Activated T-cell treated with anti-CD3 and anti-CD28 coated beads for 24 hours (primary cell): ENCODE data around the gene DOCK8.
"Not testable (repeated sequence)": the region's sequence is repeated elsewhere in the genome, so short reads cannot be mapped to it uniquely, and the experiment has no call there.

Experiments used
- DNase-seq: peaks from one replicate; pipeline ENCODE4 v3.0.0-alpha.2; 2020; ENCODE audit warnings: low read depth

DOCK8 gene

DNA sequence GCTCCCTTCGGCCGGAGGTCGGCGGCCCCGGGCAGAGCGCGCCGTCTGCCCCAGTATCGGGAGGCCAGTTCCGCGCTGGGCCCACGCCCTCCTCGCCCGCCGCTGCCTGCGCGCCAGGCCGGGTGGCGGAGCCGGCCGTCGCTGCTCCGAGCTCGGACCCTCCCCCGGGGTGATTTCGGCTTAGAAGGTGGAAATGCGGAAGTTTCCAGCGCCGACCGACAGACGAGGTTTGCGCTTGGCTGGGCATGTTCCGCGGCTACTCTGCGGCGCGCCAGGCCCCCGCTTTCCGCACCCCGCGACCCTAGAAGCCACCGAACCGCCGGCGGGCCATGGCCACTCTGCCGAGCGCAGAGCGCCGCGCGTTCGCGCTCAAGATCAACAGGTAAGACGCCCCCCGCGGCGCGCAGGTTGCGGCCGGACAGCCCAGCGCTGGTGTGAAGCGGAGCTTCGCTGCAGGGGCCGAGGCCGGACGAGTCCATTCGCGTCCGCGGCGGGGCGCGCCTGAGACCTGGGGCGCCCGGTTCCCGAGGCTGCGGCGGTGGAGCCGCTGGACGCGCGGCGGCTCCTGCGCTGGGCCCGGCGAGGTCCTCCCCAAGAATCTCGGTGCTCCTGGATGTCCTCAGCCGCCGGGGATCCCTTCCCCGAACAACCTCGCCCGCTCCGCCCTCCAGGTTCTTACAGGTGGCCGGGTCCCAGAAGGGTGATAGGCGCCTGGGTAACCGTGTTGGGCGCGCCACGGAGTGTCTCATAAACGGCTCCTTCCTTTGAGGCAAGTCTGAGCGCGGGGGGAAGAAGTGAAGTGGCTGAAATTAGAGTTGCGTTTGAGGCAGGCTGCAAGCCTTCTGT is at the start of gene DOCK8:
Gene DOCK8, plus strand, starts transcription at position 218 of the 846 bp plus-strand sequence. Its CDS starts 112 bp downstream, at position 330.
- DNase-seq: peak; percentile 27

DNA sequence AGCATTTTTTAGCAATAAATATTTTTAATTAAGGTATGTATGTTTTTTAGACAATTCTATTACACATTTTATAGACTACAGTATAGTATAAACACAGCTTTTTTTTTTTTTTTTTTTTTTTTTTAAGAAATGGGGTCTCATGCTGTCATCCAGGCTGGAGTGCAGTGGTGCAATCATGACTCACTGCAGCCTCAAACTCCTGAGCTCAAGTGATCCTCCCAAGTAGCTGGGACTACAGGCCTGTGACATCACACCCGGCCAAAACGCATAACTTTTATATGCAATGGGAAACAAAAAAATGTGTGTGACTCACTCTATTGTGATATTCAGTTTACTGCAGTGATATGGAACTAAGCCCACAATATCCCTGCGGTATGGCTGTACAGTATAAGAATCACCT is 44.9 kb upstream of the DOCK8 start:
- not testable (repeated sequence) for DNase-seq

DNA sequence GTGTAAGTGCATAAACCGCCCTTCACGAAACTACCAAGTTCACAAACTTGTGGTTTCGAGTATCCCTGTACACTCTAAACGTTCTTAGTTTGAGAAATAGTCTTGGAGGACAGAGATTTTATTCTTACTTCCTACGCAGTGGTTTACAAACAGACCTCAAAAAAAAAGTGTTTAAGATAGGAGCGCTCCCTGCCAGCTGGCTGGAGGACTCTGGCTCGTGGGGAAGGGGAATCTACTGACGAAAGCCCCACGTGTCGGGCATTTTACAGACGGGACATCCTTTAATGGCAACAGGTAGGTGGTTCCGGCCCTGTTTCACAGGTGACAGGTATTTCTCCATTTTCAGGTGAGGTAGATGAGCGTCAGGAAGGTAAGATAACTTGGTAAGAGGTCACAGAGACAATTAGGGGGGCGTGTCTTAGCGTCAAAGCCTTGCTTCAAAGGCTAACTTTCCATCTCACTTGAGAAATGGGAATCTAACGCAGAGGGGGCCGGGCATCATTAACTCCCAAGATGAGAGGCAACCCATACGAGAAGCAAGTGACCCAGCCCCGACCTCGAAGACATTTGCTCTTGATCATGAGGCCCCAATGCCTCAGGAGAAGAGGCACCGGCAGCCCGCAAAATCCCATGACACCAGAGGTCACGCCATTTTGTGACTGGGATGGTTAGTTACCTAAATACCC is 36.4 kb upstream of the DOCK8 start:
- not testable (repeated sequence) for DNase-seq

DNA sequence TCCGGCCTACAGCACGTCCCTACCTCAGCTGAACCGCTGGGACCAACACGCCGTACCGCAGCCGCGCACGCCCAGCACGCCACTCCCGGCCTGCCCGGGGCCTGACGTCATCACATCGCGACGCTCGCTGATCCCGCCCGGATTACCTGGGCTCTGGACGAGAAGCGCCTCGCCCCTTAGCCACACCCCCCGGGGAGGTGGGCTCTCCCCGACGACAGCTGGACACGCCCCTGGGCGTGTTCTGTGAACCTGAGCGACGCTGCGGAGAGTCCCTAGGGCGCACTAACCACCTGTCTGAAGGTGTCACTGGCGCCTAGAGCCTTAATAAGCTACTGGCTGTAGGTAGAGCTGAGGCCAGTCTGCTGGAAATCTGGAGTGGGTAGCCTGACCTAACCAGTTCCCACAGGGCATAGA is 35.7 kb upstream of the DOCK8 start, which contains the start of gene ZNG1A:
Gene ZNG1A, minus strand, starts transcription at position 87 of the 414 bp plus-strand sequence. CDS start 87 bp downstream, outside the sequence.
- DNase-seq: peak; percentile 69

DNA sequence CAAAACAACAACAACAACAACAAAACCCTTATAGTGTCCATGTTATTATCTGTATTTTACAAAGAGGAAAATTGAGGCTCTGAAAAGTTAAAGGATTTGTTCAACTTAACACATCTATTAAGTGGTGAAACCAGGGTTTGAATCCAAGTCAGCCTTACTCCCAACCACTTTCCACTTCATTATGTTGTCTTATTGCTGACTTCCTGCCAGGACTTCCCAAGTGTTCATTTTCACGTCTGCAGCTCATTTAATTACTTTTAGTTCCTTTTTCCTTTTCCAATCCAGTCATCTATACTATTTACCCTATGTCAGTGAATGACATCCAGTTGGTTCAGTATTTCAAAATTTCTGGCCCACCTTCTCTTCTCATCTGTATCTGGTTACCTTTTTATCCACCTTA is 15.1 kb upstream of the DOCK8 start:
- DNase-seq: not testable (repeated sequence)

DNA sequence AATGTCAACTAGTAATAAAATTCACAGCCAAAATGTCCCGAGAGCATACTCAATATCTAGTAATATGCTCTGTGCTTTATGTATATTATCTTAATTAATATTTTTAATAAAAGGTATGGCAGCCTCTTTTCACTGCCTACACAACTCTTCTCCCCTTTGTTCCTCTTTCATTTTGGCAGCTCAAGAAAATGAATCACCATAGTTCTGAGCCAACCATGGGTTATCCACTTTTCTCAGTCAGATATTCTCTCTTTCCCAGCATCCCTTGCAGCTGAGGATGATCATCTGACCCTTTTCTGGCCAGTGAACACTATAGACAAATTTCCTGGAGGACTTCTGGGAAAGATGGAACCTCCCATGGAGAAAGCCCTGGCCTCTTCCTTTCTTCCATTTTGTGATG is 8.2 kb upstream of the DOCK8 start:
- DNase-seq: no peak

DNA sequence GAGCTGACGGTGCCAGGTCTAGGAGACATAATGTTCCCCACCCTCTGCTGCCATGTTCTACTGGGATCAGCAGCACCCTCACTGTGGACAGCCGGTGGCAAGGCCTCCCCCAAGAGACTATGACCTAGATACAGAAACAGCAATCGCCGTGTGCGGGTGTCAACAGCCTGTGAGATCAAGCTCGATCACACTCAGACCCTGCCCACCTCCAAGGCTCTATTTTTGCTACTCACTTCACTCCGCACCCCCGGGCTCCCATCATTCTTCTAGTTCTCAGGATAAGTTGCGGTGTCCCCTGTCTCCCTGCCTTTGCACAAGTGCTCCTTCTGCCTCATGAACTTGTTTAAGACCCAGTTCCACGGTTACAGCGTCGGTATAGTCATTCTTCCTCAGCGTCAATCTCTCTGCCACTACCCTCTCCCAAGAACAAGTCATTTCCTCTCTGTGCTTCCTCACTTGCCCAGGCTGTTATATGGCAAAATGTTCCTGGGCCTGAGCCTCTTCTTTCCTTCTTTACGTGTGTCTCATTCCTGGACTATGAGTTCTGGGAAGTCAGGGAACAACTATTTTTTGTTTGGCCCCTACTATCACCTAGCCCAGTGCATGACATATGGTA is 5.4 kb upstream of the DOCK8 start:
- DNase-seq: no peak

DNA sequence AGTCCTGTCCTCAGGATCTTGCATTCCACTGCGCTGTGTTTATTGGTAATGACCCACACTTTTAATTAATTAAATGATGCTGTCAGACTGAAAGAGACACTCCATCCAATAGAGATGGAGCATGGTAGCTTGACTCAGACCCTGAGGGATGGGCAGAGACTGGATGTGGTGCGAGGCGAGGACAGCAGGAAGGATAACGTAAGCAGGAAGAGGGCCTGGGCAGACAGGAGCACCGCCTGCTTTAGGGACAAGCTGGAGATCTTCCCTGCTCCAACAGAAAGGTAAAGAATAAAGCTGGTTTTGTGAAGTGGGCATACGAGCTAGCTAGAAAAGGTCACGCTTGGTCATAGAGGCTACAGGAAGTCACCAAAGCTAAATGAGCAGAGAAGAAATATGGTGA is 3.6 kb upstream of the DOCK8 start:
- no peak for DNase-seq

DNA sequence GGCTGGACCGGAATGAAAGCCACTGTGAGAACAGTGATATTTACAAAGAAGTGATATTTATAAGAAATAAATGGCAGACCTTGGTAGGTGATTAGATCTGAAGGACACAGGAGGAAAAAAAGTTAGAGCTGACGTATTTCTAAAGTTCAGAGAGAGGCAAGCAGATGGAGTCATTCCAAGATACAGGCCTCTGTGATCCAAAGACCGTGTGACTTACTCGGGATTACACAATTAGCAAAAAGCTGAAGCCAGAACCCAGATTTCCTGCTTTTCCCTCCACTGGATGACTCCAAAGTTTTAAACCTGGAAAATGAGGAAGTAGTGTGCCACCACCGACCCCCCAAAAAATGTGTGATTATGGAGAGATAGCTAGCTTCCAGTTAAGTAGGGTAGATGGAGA is 3.1 kb upstream of the DOCK8 start:
- no peak for DNase-seq

DNA sequence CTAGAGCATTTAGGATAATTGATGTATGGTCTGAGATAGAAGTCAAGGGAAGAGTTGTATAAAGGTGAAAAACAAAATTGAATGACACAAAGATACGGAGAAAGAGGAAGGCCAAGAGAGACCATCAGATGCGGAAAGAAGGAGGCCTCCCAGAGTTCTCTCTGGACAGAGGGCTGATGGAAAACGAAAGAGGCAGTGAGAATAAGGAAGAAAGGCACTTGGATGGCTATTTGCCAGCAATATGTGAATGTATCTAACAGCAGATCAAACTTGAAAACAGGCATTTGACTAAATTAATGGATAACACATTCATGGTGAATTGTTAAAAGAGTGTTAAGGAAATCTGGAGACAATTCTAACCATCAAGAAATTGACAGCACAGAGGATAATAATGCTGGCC is 2.4 kb upstream of the DOCK8 start:
- DNase-seq: no peak

DNA sequence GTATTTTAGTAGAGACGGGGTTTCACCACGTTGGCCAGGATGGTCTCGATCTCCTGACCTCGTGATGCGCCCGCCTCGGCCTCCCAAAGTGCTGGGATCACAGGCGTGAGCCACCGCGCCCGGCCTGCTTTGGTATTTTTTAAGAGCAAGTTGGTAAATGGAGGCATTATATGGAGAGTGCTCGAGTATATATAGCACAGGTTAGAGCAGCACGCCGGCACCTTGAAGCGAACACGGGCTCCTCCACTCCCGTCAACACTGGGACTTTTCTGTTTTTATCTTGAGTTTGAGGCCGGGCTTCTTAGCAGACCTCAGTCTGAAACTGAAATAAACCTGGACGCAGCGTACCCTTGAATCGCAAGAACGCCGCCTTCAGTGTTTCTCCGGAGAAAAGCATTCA is 764 bp upstream of the DOCK8 start:
- not testable (repeated sequence) for DNase-seq

DNA sequence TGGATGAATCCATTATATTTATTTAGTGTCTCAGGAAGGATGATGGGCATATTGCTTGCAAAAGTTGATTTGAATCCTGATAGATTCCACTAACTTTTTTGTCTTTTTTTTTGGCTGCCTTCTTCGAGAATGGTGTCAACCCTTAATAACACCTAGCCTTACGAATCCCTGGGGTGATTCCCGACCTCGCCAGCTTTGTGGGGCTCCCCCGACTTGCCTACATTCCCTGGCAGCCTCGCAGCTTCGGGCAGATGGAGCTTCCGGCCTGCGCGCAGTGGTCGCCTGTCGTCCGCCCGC is 366 bp upstream of the DOCK8 start:
- DNase-seq: no peak

DNA sequence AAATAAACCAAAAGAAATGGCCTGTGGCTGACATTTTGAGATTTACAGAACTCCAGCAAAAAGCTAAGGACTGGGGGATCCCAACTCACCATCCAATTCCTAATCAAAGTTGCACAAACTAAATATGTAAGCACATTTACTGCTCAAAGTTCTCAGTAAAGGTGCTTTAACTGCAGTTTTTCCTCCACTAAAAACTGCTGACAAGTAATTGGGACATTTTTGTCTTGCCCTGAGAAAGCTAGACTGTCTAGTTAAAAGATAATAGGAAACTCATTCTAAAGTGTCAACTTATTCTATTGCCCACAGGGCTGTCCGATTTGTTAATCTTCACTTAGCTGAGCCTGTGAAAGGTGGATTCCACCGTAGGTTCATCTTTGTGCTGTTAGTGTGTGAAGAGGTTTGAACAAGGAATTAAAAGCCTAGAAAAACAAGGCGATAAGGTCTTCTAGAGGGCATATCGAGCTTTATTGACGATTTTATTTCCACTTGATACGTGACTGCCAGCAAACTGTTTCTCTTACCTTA is 1.0 kb downstream of the DOCK8 start:
- DNase-seq: no peak

DNA sequence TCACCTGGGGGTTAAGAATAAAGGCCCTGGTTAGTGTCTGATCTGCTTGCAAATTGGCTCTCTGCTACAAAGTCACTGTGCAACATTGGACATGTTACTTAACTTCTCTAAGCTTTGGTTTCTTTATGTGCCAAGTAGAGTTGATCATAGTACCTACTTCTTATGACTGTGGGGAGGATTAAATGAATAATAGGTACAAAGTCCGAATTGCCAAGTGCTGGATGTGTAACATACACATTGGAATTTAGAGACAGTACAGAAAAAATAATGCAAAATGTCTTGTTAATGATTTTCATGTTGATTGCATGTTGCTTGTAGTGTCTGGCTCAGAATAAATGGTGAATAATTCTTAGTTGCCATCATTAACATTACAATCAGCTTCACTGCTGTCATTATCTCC is 2.2 kb downstream of the DOCK8 start:
- no peak for DNase-seq

DNA sequence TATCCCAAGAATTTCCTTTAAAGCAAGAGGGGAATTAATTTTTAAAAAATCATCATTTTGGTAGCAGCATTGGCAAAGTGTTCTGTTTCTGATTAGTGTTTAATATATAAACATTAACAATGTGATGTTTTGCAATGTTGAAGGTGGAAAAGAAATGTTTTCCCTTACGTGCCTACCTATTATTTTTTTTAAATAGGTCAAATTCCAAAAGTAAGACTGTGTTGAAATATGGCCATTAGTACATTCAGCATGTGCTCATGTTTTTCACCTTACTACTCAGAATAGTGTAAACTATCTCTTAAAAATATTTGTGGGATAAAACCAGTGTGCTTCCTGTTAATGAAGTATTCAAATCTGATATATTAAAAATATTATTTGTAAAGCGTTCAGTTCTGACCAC is 3.3 kb downstream of the DOCK8 start:
- no peak for DNase-seq

DNA sequence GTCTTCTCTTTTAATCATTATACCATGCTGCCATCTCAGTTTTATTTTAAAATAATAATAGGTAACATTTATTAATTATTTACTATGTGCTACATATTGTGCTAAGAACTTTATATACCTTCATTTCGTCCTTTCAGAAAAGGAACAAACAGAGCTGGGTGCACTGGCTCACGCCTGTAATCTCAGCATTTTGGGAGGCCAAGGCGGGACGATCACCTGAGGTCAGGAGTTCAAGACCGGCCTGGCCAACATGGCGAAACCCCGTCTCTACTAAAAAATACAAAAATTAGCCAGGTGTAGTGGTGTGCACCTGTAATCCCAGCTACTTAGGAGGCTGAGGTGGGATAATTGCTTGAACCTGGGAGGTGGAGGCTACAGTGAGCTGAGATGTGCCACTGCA is 4.4 kb downstream of the DOCK8 start:
- not testable (repeated sequence) for DNase-seq

DNA sequence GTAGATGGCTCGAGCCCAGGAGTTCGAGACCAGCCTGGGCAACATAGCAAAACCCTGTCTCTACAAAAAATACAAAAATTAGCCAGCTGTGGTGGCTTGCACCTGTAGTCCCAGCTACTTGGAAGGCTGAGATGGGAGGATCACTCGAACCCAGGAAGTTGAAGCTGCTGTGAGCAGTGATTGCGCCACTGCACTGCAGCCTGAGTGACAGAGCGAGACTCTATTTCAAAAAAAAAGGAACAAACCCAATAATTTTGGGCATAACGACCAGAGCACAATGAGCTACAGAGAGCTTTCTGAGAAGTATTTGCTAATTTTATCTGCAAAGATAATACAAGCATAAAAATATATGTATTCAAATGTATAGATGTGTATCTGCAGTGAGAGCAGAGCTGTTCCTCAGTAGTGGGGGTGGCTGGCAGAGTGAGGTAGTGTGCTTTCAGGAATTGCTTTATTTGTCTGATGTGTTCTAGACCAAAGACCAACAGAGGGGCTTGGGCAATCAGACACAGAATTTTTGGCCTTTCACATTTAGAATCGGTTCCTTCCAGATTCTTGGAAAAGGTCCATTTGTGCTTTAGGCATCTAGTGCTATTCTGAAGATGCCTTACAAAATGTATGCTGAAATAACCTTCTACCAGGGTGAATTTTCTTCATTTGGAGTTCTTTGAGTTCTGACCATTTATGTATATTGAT is 5.2 kb downstream of the DOCK8 start:
- no peak for DNase-seq

DNA sequence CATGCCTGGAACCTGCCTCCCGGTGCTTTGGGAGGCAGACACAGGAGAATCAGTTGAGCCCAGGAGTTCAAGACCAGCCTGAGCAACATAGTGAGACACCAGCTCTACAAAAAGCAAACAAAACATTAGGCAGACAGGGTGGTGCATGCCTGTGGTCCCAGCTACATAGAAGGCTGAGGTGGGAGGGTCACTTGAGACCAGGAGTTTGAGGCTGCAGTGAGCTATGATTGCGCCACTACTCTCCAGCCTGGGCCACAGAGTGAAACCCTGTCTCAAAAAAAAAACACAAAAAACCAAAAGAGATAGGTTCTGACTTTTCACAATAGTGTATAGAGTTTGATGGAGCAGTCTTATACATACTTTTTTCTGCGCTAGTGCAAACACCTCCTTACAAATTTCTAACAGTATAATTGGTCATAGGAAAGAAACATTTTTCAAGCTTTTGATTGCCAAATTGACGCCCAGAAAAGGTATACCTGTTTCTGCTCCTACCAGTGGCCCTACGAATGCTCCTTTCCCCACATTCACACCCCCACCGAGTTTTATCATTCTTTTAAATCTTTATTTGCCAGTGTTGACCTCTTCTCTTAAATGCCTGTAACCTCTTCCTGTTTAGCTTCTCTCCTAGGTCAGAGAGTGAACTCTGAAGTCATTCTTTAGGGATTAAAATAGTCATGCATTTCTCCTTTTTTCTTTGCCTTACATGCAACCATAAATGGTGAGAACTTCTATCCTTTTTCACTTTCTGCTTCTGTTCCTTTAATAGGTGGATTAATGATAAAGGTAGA is 7.5 kb downstream of the DOCK8 start:
- DNase-seq: no peak

DNA sequence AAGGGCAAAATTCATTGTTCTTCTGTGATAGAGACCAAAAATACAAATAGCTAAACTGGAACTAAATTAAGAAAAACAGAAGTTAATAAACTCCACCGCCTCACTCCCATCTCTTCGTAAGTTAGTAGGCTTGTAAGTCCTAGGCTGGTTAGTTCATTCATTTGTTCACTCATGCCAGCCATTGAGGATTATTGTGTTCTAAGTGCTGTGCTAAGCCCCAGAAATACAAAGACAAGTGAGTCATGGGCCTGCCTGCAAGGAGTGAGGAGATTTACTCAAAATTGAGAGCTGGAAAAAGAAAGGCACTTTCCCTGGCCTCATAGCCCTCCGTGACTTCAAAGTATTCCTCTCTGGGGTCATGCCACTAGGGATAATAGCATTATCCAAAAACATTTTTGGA is 8.5 kb downstream of the DOCK8 start:
- no peak for DNase-seq

DNA sequence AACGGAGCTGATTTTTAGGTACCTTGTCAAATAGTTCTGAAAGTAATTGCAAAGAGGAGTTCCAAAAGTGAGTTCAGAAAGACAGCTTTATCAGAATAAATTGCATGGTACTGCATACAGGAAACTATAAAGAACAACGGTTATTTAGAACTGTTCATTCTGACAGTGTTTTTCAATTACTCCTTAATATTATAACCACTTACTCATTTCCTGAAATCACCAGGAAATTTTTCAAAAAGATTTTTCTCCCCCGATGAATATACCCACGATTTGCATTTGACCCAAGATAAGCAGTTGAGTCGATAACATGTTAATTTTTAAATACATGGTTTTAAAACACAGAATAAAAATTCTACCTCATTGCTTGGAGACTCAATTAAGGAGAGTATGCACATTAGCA is 9.4 kb downstream of the DOCK8 start:
- no peak for DNase-seq
